Heart left ventricle (tissue), 16 donors: ENCODE results near the gene IPMK. TPM values are rescaled to one million over a fixed set of nuclear protein-coding genes. Genes with fewer than 3 reads are reported as not detected.
A peak's percentile ranks its signal among the peaks of the same experiment; 100 is the strongest.

Source experiments
- ATAC-seq, 4 donors: fragments of 200-7000 bp; cut with Tn5 transposase; one replicate each; pipeline ENCODE4 v1.9.1; 2020 to 2022; ENCODE audit warnings: moderate library complexity in 4 of 4, mild to moderate bottlenecking in 3 of 4, moderate number of reproducible peaks in 1 of 4
- DNase-seq, 5 donors: peaks; one replicate each; pipeline ENCODE4 v3.0.0-alpha.2; 2020
- H3K27ac ChIP-seq, 12 donors: fragments of 200-600 bp; sonication (generic) in 4 of 12; one replicate each; pipeline versions ENCODE4 v1.5.0 to v1.8.0; 2016 to 2022; ENCODE audit warnings: mild to moderate bottlenecking in 2 of 12
- H3K27me3 ChIP-seq, 9 donors: fragments of 200-600 bp; sonication (generic) in 2 of 9; one replicate each; pipeline versions ENCODE4 v1.5.1 to v1.8.0; 2016 to 2022; ENCODE audit warnings: mild to moderate bottlenecking in 3 of 9
- H3K36me3 ChIP-seq, 9 donors: fragments of 200-600 bp; sonication (generic) in 2 of 9; one replicate each; pipeline versions ENCODE4 v1.5.0 to v1.8.0; 2018 to 2022; ENCODE audit warnings: mild to moderate bottlenecking in 2 of 9
- H3K4me1 ChIP-seq, 12 donors: fragments of 200-600 bp; sonication (generic) in 4 of 12; one replicate each; pipeline versions ENCODE4 v1.5.0 to v1.8.0; 2016 to 2022; ENCODE audit warnings: mild to moderate bottlenecking in 3 of 12
- H3K4me3 ChIP-seq, 12 donors: fragments of 200-600 bp; sonication (generic) in 4 of 12; one replicate each; pipeline versions ENCODE4 v1.5.0 to v1.8.0; 2017 to 2022; ENCODE audit warnings: mild to moderate bottlenecking in 9 of 12, moderate library complexity in 4 of 12
- H3K9me3 ChIP-seq, 12 donors: fragments of 200-600 bp; sonication (generic) in 4 of 12; one replicate each; pipeline versions ENCODE4 v1.5.0 to v1.8.0; 2016 to 2022; ENCODE audit warnings: mild to moderate bottlenecking in 1 of 12
- CTCF ChIP-seq, 12 donors: fragments of 200-600 bp; sonication (generic) in 4 of 12; IDR thresholded peaks; one replicate each; pipeline versions ENCODE4 v1.5.0 to v1.8.0; 2018 to 2022; ENCODE audit warnings: antibody characterized with exemption in 12 of 12, mild to moderate bottlenecking in 5 of 12
- POLR2A ChIP-seq, 2 donors: fragments of 450-650 bp; IDR thresholded peaks; one replicate each; pipeline ENCODE4 v1.6.1; 2017; ENCODE audit warnings: antibody characterized with exemption in 2 of 2, mild to moderate bottlenecking in 2 of 2, moderate library complexity in 2 of 2
- WGBS, 4 donors: extraction: QIAGEN DNeasy Blood & Tissue Kit in 2 of 4; methylation state at CpG; one replicate each; pipeline versions ENCODE4 v1.1.5 to v1.1.7; 2013 to 2018; 5-methylcytosine and 5-hydroxymethylcytosine counted together
- intact Hi-C, 10 donors: fragments of 100-400 bp; cut with DNase I; formaldehyde crosslinking; loops; one replicate each; pipeline versions ENCODE4 v1.11.1 to v1.14.2; 2022
- polyA plus RNA-seq, 2 donors: library from polyadenylated mRNA; stranded (reverse); fragments of 200-250 nt; gene quantifications; one replicate each; pipeline ENCODE4 v1.2.3, GENCODE V29; 2013
- total RNA-seq, 9 donors: library from RNA; depleted of rRNA in 2 of 9; stranded (reverse); fragments of >200 nt in 2 of 9; fragmentation: NEBNext Ultra II Directional in 3 of 9; extraction: Animal tissue kit (Norgen Biotek cat#: 25700) in 3 of 9; gene quantifications; one replicate each; pipeline versions ENCODE4 v1.1.0 to v1.2.4, GENCODE V29; 2016 to 2023
- donor health status: ischemic (EF 13 %, LVEDD 7.1; RV severe dilation, severe dysfunction).
- donor health status: healthy with polysubstance abuse.
- donor health status: DM: no; HTN: yes; CAD: no.
- donor health status: DM: no; HTN: no; CAD: no.
- donor health status: ischemic (EF 25% LVEDD 6.9; RV normal size, moderate dysfunction).
- donor health status: ischemic (EF 25% LVEDD 5.7; RV mildly dilated, moderate dysfunction).
- donor health status: healthy.
- donor health status: DM: yes; HTN: yes; CAD: no.
- donor health status: ischemic (EF 35%, LVEDD 5.7; RV mildly dilated, moderate dysfunction).
- donor health status: nonischemic (EF 11% LVEDD 7.7; RV severe dilation, severe dysfunction).
- donor health status: DM: yes; HTN: yes; CAD: no.
- donor health status: PGD.
- donor health status: ischemic (EF 29% LVEDD 5.4; RV normal size, mild dysfunction).
- donor health status: nonischemic (EF 23%, LVEDD 6.1; RV moderate dilation, normal function).

The IPMK gene
- total and polyA plus RNA-seq, 11 donors: 0.95 to 4.2 (median 2.4) TPM

- Histone ChIP-seq H3K4me1 (peaks cover 0 to 6% (median 0%) of the 10 kb centered on the region in 12 donors), H3K9me3 (no peaks in the 10 kb centered on the region), H3K4me3 (no peak overlapping the region), H3K27me3 (no peaks in the 10 kb centered on the region), H3K27ac (no peak overlapping the region), H3K36me3 (peaks cover 0 to 35% (median 20%) of the 10 kb centered on the region in 9 donors)
- no peak for ATAC-seq
- DNase-seq: no peak
- intact Hi-C loops: no loop called here
- 97 to 99% (median 98%) methylated on average over 2 of the region's 2 CpGs for WGBS, 4 donors
- TF ChIP-seq POLR2A (IDR thresholded peaks at IDR 0.05): no peak
- TF ChIP-seq CTCF (IDR thresholded peaks at IDR 0.05): no peak
These were observed 42.0 kb downstream of the IPMK start for GRCh38 chr10:58225654-58226053.

- Histone ChIP-seq H3K36me3 (peaks cover 0 to 11% (median 5%) of the 10 kb centered on the region in 9 donors), H3K9me3 (no peaks in the 10 kb centered on the region), H3K27me3 (no peaks in the 10 kb centered on the region), H3K4me1 (peaks cover 0 to 18% (median 5%) of the 10 kb centered on the region in 12 donors), H3K27ac (peak overlapping the region in 4 of 12 donors; percentile 7 to 44 (median 26)), H3K4me3 (no peak overlapping the region)
- ATAC-seq (peak in 2 of 4 donors; percentile 57 to 77), DNase-seq (no peak)
- 86 to 97% (median 89%) methylated on average over 2 of the region's 2 CpGs for WGBS, 4 donors
- intact Hi-C loops: no loop called here
- TF ChIP-seq POLR2A (IDR thresholded peaks at IDR 0.05) (no peak), CTCF (IDR thresholded peaks at IDR 0.05) (no peak)
These were observed 46.8 kb downstream of the IPMK start for GRCh38 chr10:58220769-58221451.

GRCh38 chr10:58219875-58220274, 47.8 kb downstream of the IPMK start:
- DNase-seq (no peak), ATAC-seq (peak; percentile 32 to 80 (median 65))
- peak overlapping the region in 1 of 12 donors; percentile 18 for H3K27ac ChIP-seq
- H3K4me3 ChIP-seq: no peak overlapping the region
- intact Hi-C loops: loop anchor here in 1 of 10 donors (10.0 kb wide), 1 partner anchor 45 kb away; the partner anchor contains the start of genes CISD1 and IPMK
- peaks cover 0 to 18% (median 5%) of the 10 kb centered on the region in 12 donors for H3K4me1 ChIP-seq
- no peaks in the 10 kb centered on the region for H3K9me3 ChIP-seq
- peaks cover 0 to 6% (median 0%) of the 10 kb centered on the region in 9 donors for H3K36me3 ChIP-seq
- no peaks in the 10 kb centered on the region for H3K27me3 ChIP-seq
- TF ChIP-seq CTCF (IDR thresholded peaks at IDR 0.05) (no peak), POLR2A (IDR thresholded peaks at IDR 0.05) (no peak)

- intact Hi-C loops: loop anchor here in 1 of 10 donors (10.0 kb wide), 1 partner anchor 47 kb away; the partner anchor contains the start of genes CISD1 and IPMK
- H3K4me3 ChIP-seq: no peak overlapping the region
- no peaks in the 10 kb centered on the region for H3K27me3 ChIP-seq
- no peak overlapping the region for H3K27ac ChIP-seq
- H3K36me3 ChIP-seq: peaks cover 0 to 10% (median under 1%) of the 10 kb centered on the region in 9 donors
- 91 to 97% (median 96%) methylated on average over 4 of the region's 4 CpGs for WGBS, 4 donors
- TF ChIP-seq POLR2A (IDR thresholded peaks at IDR 0.05) (no peak), CTCF (IDR thresholded peaks at IDR 0.05) (no peak)
- no peak for ATAC-seq
- H3K9me3 ChIP-seq: no peaks in the 10 kb centered on the region
- H3K4me1 ChIP-seq: peaks cover 0 to 18% (median 5%) of the 10 kb centered on the region in 12 donors
- DNase-seq: no peak
These were observed 50.1 kb downstream of the IPMK start for GRCh38 chr10:58217612-58218011.
